Activated CD4-positive, alpha-beta T cell treated with anti-CD3 and anti-CD28 coated beads, Interleukin-2, amount 50 U/mL, for 4 hours (primary cell): ENCODE measurements around the gene LPP.

ENCODE experiments used
- DNase-seq, 2 experiments: peaks; one replicate each; pipeline ENCODE4 v3.0.0-alpha.2; 2020

The LPP gene

DNA sequence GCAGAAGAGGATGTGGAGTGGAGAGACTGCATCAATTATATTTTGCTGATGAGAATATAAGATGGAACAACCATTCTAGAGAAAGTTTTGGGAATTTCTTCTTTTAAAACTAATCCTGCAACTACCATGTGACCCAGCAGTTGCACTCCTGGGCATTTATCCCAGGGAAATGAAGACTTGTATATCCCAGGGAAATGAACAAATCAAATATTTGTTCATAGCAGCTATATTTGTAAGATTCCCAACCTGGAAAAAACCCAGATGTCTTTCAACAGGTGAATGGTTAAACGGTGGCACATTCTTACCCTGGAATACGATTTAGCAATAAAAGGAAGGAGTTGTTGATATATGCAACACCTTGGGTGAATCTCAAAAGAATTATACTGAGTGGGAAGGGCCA is 632.5 kb downstream of the LPP start:
- DNase-seq, result no peak

DNA sequence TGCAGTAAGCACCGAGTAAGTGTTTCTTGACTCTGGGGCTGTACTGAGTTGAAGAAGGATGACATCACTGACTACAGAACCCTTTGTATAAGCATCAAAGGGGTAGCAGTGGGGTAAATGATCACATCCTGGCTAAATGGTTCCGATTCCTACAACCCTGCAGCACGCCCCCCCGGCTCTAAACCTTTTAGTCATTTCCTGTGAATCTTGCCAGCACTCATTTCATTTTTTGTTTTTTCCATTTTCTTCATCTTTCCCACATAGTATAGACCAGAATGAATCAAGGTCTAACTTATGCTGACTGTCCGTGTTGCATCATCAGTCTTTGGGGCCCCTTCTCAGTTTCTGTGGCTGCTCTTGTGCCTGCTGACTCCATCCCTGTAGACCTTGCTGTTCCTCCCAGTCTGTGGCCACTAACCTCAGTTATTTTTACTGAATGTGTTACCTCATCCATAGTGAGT is 634.7 kb downstream of the LPP start:
- peak; percentile 64 to 71 for DNase-seq

DNA sequence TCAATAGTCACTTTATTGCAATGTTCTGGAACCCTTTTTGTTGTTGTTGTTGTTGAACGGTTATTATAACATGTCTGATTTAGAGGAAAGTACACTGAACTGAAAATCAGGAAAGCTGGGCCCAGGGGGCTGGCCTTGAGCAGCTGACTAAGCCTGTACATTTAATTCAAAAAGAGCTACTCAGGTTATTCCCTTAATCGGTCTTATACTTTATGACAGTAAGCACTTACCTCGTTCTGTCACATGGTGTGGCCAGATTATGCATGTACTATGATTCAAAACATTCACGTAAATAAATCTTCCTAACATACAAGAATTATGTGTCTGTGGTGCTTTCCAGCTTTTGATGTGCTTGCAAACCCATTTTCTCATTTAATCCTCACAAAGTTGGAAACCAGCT is 635.3 kb downstream of the LPP start:
- no peak for DNase-seq

DNA sequence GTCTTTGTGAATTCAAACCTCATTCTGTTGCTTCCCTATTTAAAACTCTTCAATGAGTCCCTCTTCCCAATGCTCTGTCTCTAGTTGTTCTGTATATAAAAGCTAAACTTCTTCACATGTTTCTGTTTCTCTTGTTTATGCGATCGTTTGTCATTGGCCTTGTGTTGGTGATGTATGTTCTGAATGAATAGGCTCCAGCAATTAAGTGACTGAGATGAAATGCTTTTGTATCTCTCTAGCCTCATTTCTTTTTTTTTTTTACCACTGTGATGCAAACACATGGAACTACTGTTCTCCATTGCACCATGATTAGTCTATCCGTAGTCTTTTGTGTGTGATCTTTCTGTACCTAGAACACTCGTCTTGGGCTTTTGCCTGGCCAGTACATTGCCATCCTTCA is 637.4 kb downstream of the LPP start:
- DNase-seq, result no peak

DNA sequence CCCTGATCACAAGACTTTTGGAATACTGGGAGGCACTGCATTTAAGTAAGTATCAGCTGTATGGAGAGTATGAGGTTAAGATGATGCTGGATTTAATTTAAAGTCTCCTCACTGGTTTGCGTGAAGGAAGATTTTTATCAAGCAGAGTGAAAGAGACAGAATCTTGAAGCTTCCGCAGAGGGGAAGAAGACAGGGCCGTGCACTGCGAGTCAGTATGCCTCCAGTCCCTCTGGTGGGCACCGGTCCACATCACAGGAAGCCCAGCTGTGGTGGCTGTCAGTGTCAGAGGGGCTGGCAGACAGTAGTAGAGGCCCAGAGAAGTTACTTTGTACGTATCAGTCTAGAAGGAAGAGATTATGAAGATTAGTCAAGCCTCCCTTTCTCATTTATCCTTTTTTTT is 638.8 kb downstream of the LPP start:
- DNase-seq, result no peak

DNA sequence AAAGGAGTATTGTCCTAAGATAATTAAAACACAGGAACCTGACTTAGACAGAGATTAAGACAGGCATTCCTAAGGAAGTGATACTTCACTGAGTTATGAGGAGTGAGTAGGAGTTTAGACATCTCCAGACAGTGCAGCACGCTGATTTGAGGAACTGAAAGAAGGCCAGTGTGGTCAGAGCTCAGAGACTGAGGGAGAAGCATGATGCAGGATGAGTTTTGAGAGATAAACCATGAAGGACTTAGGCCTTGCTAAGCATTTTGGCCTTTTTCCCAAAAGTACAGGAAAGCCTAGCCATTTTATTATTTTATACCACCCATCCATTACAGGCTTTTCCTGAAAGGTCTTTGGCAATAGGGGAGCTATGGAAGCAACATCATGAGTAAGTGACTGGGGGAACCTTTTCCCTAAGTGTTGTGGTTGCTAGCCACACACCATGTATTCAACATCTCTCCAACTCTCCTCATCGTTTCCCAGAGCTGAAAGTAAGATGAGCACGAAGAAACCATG is 642.2 kb downstream of the LPP start:
- no peak for DNase-seq

DNA sequence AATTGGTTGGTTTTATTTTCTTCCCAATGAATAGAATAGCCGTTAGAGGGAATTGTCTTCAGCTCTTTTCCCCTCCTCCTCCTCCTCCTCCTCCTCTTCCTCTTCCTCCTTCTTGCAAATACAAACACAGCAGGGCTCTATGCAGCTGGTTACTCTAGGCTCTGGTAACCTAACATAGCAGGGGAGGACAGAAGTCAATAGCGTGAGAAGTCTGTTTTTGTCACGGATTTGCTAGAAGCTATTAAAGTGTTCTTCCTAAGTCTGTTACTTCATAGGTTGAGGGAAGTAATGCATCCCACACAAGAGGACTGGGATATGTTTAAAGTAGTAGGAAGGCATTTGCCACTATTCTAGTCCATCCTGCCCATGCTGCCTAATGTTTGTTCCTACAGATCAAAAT is 643.1 kb downstream of the LPP start:
- DNase-seq, result no peak

DNA sequence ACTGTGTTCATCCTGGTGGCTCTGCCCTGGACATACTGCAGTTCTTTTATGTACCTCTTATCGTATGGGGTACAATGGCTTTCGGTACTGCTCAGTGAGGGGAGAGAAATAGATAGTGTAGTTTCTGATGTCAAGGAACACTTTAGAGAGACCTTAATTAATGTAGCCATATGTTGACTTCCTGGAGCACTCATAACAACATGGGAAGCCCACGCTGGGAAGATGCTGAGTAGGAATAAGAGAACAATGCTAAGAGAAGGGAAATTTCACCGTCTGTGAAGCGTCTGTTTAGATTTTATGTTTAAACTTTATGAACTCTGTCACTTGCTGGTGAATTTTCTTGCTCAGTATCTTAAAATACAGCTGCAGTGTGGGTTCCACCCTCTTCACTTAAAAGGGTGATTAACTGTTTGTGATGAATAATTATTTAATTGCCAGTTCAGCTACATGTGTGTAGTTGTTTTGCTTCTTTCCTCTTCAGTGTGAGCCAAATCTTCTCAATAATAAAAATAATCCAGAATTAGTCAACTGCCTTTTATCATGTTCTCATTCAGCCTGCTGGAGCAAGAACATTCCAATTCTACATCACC is 644.7 kb downstream of the LPP start:
- no peak for DNase-seq

DNA sequence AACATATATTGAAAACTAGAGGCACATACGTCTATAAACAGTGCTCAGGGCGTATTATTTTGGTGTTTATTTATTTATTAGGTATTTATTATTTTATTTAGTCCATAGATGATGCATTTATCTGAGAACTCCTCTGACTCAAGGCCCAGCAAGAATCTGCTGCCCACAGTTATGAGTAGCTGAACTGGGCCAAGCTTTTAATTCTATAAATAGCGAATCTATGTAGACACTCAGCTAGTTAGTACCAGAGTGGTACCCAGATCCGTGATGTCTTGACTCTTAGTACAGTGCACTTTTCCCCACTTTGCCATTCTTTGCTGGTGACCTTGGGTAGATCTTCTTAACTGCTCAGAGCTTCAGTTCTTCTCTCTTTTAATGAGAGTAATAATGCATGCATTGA is 647.4 kb downstream of the LPP start:
- no peak for DNase-seq

DNA sequence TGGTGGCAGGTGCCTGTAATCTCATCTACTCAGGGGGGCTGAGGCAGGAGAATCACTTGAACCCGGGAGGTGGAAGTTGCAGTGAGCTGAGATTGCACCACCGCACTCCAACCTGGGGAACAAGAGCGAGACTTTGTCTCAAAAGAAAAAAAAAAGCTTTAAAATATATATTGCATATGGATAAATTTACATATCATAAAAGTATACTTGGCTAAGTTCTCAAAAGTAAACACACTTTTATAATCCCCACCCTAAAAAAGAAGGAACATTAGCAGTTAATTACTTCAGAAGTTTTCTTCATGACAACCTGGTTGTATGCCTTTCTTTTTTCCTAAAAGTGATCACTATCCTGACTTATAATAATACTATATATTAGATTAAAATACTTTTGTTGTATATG is 648.7 kb downstream of the LPP start:
- no peak for DNase-seq

DNA sequence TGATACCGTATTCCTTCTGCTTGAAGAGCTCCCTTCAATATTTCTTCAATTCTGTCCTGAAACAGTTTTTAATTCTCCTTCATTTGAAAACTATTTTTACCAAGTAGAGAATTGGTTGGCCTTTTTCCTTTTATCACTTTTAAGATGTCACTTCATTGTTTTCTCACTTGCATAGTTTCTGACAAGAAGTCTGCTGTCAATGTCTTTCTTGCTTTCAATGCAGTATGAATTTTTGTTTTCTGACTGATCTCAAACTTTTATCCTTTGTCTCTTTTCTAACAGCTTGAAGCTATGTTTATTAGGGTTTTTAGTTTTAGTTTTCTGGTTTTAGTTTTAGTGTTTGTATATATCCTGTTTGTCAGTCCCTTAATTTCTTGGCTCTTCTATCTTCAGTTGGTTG is 653.0 kb downstream of the LPP start:
- DNase-seq, result no peak

DNA sequence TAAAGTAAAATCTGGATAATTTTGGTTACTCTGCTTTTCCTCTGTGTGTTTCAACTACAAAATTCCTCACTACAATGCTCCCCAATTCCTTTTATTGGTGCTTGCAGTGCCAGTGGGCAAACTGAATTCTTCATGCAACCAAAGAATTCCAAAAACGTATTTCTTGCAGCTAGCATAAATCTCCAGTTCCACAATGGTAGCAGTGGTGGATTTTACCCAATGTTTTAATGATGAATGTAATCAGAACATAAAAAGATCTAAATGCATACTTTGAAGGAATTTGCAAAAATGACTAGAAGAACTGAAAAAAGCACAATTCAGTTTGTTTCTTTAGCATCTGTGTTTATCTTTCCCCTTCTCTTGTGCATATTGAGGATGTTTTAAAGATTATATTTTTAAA is 658.2 kb downstream of the LPP start:
- no peak for DNase-seq

DNA sequence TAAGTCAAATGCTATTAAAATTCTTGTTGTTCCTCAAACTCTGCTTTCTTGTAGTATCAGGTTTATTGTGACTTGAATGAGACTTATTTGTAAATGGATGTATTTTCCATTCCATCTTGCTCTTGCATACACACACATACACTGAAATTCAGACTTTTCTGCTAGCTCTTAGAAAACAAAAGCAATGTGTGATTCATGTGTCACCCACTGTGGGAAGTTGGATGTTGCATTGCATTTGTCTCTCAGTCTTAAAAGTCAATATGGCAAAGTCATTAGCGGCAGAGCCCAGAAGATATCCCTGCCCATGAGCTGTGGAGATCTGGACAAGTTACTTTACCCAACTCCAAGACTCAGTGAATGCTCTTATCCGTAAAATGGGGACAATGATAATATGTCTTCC is 660.6 kb downstream of the LPP start:
- DNase-seq, result no peak

DNA sequence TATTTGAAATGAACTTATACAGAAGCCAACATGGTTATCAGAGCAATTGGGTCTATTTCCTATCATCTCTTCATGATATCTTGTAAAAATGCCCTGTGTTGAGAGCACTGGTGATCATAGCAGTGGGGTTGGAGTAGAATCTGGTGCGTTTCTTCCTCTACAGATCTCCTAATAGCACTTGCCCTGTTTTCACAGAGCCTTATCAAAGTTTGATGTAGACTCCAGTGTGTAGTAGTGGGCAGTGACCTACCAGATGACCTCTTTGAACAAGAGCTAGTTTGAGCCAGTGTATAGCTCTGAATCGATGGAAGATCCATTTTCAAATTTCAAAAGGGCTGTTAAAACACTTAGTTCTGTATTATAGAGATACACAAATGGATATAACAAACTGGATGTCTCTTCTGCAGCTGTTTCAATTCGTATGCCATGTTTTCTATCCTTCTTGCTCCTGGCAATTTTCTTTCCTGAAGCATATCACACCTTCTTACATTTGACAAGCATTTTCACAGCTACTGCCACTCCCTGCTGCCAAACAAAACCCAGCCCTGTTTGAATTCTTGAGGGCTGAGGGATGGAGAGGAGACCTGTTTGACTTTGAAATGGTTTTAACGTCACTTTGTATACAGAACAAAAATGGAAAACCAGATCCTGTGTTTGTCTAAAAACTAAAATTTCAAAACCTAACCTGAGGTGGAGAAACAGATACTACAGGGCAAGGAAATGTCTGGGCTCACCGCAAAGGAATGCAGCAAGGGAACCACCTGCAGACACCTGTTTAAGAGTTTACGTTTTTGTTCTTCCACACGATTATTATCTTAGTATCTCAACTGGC is 663.4 kb downstream of the LPP start:
- no peak for DNase-seq

DNA sequence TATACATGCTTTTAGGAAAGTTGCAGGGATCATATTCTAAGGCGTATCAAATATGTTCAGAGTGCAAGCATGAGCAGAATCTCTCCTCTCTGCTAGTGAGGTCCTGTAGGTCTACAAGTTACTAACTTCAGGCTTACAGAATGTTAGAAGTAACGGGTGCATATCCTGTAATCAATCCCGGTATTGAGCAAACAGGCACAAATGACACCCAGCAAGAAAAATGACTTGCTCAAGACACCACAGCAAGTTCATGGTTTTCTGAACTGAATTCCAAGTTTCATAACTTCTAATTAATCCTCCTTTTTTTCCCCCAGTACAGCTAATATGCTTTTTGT is 663.9 kb downstream of the LPP start:
- no peak for DNase-seq

DNA sequence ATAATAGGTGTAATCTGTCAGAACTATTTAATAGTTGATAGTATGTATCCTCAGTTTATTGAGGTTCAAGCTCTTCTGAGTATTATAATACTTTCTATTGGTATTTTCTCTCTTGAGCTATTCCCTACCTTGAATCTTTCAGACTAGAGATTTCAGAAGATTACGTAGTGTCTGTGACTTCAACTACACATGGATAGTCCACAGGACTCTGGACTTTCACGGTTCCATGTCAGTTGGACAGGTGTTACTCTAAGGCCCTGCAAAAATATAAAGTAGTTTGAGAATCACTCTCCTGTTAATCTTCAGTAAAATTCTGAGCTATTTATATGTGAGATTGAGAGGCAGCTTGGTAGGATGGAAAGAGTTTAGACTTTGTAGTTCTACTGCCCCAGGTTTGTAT is 664.3 kb downstream of the LPP start:
- no peak for DNase-seq

DNA sequence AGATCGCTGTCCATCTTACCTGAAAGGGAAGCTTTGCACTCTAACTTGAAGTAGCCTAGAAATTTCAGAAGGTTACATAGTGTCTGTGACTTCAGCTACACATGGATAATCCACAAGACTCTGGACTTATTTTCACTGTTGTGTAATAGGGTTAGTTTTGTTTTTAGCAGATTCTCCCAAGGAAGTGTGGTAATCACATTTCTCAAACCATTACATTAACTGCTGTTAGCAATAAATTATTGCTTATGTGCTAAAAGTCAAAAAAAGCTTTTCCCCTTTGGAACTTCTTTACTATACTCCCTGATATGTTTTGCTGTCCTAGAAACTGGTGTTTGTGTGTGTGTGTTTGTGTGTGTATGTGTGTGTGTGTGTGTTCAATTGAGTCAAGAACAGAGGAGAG is 666.0 kb downstream of the LPP start:
- no peak for DNase-seq

DNA sequence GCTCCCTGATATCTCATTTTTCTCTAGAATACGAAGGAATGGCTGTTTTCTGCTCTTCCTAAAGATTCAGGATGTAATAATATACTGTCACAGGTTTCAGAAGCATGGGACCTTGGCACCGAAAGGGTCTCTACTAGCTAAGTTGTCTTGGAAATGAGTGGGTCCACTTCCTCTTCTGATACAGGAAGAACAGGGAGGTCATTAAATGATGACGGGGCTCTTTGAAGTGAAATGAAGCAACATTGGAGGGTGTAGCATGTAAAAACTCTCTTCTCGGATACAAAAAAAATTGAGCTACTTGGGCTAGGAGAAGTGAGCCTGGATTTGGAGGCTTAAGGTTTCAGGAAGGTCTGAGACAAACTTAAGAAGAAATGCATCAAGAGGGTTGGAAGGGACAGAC is 668.0 kb downstream of the LPP start:
- no peak for DNase-seq

DNA sequence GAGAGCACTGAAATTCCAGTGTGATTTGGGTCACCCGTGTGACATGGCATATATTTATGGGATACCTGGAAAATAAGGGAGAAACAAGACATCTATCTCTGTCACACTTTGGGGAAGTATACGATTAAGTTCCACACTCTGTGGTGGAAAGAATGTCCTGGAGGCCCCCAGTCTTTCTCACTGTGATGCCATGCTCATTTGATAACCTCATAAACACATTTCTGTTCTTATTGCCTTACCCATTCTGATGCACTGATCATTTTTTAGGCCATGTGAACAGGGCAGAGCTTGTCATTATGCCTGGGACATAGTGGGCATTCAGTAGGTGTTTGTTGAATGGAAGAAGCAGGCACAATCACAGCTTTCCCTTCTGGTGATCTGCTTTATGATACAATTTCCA is 668.5 kb downstream of the LPP start:
- no peak for DNase-seq

DNA sequence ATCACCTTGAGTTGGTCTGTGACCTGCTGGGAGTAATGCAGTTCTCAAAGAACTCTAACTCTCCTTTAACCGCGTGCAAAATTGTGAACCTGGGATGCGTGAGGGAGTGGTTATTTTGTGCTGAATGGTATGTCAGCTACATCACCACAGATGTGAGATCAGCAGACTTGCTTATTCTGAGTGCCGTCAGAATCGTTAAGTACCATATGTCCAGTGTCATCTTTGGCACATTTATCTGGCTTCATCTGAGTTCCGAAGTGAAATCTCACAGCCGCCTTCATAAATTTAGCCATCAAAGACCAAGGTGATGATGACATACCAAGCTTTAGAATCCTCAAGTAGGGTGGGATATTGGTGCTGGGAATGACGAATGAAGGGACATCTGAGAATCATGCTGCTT is 670.6 kb downstream of the LPP start:
- DNase-seq, result no peak

DNA sequence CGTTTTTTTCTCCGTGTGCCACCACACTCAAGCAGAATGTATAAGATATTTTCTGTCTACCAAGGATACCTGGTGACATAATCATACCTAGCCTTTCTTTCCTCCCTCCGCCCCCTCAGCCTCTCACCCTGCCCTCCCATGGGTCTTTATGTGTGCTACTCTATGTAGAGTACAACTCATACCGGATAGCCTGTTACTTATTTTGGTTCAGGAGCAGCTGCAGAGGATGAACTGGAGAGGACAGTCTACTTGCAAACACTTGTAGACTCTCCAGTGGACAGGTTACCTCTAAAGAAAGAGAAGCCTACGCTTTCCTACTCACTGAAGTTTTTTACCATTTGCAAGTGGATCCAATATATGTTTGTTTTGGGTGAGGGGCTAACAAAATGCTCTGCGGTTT is 671.9 kb downstream of the LPP start:
- DNase-seq, result no peak

DNA sequence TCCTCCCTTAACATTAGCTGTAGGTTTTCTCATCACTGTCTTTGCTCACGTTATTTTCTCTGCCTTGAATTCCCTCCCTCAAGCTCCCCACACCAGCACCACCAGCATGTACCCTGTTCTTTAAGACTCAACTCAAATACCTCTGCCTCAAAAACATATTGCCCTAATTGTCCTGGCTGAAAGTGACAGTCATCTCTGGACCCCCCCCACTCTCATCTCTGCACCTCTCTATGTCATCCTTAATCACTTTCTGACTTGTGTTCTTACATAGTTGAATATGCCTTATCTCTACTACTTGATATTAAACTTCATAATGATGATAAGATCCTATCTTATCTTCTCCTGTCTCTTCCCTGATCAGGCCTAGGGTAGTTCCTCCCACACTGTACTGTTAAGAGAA is 672.6 kb downstream of the LPP start:
- DNase-seq, result no peak

DNA sequence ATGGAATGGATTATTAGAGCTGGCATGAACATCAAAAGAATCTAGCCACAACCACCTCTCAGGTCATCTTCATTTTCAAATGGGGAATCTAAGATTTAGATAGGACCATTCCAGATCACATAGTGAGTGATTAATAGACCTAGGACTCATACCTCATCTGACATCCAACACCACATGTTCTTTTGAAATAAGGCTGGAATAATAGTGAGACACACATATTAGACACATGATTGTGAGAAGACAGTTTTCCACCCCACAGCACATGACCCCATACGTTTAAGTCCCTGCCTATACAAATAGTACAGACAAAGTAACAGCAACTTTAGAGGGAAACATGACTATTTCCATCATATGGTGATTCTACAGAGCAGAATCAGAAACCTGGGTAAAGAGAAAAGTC is 673.1 kb downstream of the LPP start:
- no peak for DNase-seq

DNA sequence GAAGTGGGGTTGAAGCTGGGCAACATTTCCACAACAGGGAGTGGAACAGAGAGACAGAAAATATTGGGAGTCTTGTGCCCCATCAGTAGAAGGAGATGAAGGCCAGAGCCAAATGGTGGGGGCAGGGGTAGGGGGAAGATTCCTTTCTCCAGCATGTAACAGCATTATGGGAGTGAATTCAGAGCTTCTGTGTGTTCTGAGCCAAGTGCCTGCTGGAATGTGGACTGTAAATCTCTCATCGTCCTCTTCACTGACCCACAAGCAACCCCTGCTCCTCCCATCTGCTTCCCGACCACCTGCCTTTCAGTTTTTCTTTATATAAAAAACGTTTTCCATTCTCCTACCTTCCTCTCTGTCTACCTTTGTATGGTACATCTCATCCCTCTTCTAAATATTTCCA is 673.6 kb downstream of the LPP start:
- no peak for DNase-seq

DNA sequence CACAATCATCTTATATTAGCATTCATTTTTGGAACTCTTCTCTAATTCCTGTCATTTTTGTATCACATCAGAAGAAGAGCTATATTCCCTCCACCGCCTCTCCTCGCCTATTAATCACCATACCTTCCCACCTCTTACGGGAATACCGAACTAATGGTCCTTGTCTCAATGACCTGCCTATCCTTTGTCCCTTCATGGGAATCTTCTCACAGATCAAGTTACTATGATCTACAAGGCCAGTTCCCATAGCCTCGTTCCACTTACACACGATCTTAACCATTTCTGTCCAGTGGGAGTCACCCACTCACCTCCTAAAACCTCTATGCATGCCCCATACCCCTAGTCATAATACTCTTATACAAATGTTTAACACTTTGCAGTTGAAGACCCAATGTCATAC is 675.2 kb downstream of the LPP start:
- no peak for DNase-seq
